Measurements from ENCODE around the gene DAPK1. TPM values are rescaled to one million over a fixed set of nuclear protein-coding genes. Genes with fewer than 3 reads are reported as not detected.

The DAPK1 gene
- total and polyA plus RNA-seq, 10 of the 15 experiments (the other 5 are each of a cell fraction or from before 2014, with no cell fraction given): 8.2 to 94.7 (median 51.6) TPM

DNA sequence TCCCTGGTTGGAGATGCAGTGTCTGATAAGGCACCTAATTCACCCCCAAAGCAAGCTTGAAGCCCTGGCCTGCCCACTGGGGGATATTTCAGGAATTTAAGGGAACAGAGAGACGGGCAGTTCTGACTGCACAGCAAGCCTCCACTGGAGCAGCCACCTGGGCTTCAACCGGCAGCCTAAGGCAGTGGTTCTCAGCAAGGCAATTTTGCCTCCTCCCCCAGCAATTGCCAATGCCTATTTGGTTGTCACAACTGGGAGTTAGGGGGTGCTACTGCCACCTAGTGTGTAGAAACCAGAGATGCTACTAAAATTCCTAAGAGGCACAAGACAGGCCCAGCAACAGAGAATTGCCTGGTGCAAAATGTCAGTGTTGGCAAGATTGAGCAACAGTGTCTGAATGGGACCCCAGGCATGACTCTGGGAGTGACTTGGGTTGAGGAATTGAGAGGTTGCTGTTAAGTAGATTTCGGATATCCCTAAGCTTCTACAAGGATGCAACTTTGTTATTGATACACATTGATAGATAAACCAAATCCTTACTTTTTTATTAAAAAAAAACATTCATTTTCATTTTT lies 169.6 kb downstream of the DAPK1 start:
- no peak overlapping the region for H3K4me2 ChIP-seq (ENCODE audit: control insufficient read depth, insufficient read depth)
- 50% methylated on average over 3 of the region's 3 CpGs for WGBS (ENCODE audit: insufficient coverage, insufficient replicate concordance, low lambda C conversion rate, missing lambda C conversion rate)
- FAIRE-seq (no peak), DNase-seq (ENCODE audit: low read depth, low spot score) (no peak), ATAC-seq (peak; percentile 53)
- POLR2A ChIA-PET: no interaction called here
- no peaks in the 10 kb centered on the region for H3K27me3 ChIP-seq (replicated peaks in 1 of 2; ENCODE audit: control insufficient read depth in 2 of 2, insufficient read depth in 2 of 2, low read length in 1 of 2)
- H3K79me2 ChIP-seq (ENCODE audit: control insufficient read depth, insufficient read depth, low read length): no peaks in the 10 kb centered on the region
- peaks cover 10% of the 10 kb centered on the region; the same call in 1 of the 3 replicates for H3K9me3 ChIP-seq (replicated peaks; ENCODE audit: control insufficient read depth, insufficient read depth, low read length)
- CTCF ChIA-PET: interaction anchor here (2.2 kb wide), 1 partner anchor 329 kb away, joined by 16 read pairs; no protein-coding TSS in a partner anchor
- H3K4me3 ChIP-seq: no peak overlapping the region
- no TSS peak for BruUV-seq (replicated peaks)
- in situ Hi-C loops (cut with MboI) (no loop called here), intact Hi-C loops (cut with micrococcal nuclease; ENCODE audit: unreplicated experiment) (no loop called here)
- no peaks in the 10 kb centered on the region for H3K4me1 ChIP-seq (ENCODE audit: control insufficient read depth, insufficient read depth, low read length)
- no peaks in the 10 kb centered on the region for H4K20me1 ChIP-seq (ENCODE audit: control insufficient read depth, insufficient read depth)
- RAD21 ChIA-PET (ENCODE audit: unreplicated experiment): interaction anchor here (2.5 kb wide), 1 partner anchor 329 kb away, joined by 6 read pairs; no protein-coding TSS in a partner anchor
- H3K9ac ChIP-seq (ENCODE audit: control insufficient read depth, insufficient read depth, low read length): no peak overlapping the region
- peaks cover 4 to 15% of the 10 kb centered on the region in 2 experiments for H3K36me3 ChIP-seq (ENCODE audit: control insufficient read depth in 2 of 2, insufficient read depth in 2 of 2, low read length in 1 of 2)
- H2AFZ ChIP-seq (ENCODE audit: control insufficient read depth, low read depth, low read length): no peak overlapping the region
- SMC1A ChIA-PET (ENCODE audit: uncharacterized antibody, unreplicated experiment): no interaction called here
- H3K27ac ChIP-seq (ENCODE audit: control insufficient read depth, insufficient read depth): no peak overlapping the region
- TF ChIP-seq, protein P1, sequence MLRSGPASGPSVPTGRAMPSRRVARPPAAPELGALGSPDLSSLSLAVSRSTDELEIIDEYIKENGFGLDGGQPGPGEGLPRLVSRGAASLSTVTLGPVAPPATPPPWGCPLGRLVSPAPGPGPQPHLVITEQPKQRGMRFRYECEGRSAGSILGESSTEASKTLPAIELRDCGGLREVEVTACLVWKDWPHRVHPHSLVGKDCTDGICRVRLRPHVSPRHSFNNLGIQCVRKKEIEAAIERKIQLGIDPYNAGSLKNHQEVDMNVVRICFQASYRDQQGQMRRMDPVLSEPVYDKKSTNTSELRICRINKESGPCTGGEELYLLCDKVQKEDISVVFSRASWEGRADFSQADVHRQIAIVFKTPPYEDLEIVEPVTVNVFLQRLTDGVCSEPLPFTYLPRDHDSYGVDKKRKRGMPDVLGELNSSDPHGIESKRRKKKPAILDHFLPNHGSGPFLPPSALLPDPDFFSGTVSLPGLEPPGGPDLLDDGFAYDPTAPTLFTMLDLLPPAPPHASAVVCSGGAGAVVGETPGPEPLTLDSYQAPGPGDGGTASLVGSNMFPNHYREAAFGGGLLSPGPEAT (IDR thresholded peaks at IDR 0.05; ENCODE audit: low read depth): no peak
- TF ChIP-seq, protein P2, sequence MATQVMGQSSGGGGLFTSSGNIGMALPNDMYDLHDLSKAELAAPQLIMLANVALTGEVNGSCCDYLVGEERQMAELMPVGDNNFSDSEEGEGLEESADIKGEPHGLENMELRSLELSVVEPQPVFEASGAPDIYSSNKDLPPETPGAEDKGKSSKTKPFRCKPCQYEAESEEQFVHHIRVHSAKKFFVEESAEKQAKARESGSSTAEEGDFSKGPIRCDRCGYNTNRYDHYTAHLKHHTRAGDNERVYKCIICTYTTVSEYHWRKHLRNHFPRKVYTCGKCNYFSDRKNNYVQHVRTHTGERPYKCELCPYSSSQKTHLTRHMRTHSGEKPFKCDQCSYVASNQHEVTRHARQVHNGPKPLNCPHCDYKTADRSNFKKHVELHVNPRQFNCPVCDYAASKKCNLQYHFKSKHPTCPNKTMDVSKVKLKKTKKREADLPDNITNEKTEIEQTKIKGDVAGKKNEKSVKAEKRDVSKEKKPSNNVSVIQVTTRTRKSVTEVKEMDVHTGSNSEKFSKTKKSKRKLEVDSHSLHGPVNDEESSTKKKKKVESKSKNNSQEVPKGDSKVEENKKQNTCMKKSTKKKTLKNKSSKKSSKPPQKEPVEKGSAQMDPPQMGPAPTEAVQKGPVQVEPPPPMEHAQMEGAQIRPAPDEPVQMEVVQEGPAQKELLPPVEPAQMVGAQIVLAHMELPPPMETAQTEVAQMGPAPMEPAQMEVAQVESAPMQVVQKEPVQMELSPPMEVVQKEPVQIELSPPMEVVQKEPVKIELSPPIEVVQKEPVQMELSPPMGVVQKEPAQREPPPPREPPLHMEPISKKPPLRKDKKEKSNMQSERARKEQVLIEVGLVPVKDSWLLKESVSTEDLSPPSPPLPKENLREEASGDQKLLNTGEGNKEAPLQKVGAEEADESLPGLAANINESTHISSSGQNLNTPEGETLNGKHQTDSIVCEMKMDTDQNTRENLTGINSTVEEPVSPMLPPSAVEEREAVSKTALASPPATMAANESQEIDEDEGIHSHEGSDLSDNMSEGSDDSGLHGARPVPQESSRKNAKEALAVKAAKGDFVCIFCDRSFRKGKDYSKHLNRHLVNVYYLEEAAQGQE (IDR thresholded peaks at IDR 0.05; ENCODE audit: low read depth, low read length): no peak
- TF ChIP-seq RAD21 (IDR thresholded peaks at IDR 0.05; ENCODE audit: insufficient read depth, low read depth, low read length) (peak; percentile 55), SREBF1 (IDR thresholded peaks at IDR 0.05; ENCODE audit: low read length) (no peak), MTA3 (IDR thresholded peaks at IDR 0.05; ENCODE audit: borderline replicate concordance, low read length) (no peak), SMC3 (IDR thresholded peaks at IDR 0.05; ENCODE audit: borderline replicate concordance, low read length) (no peak), BMI1 (IDR thresholded peaks at IDR 0.05; ENCODE audit: borderline replicate concordance) (no peak), NFXL1 (IDR thresholded peaks at IDR 0.05; ENCODE audit: borderline replicate concordance) (no peak), CBX5 (IDR thresholded peaks at IDR 0.05; ENCODE audit: low read depth) (peak; percentile 99), NFIC (IDR thresholded peaks at IDR 0.05; ENCODE audit: low read depth, low read length) (no peak)
- TF ChIP-seq, protein P3, sequence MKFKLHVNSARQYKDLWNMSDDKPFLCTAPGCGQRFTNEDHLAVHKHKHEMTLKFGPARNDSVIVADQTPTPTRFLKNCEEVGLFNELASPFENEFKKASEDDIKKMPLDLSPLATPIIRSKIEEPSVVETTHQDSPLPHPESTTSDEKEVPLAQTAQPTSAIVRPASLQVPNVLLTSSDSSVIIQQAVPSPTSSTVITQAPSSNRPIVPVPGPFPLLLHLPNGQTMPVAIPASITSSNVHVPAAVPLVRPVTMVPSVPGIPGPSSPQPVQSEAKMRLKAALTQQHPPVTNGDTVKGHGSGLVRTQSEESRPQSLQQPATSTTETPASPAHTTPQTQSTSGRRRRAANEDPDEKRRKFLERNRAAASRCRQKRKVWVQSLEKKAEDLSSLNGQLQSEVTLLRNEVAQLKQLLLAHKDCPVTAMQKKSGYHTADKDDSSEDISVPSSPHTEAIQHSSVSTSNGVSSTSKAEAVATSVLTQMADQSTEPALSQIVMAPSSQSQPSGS (IDR thresholded peaks at IDR 0.05; ENCODE audit: low read length): no peak
- TF ChIP-seq, protein P4, sequence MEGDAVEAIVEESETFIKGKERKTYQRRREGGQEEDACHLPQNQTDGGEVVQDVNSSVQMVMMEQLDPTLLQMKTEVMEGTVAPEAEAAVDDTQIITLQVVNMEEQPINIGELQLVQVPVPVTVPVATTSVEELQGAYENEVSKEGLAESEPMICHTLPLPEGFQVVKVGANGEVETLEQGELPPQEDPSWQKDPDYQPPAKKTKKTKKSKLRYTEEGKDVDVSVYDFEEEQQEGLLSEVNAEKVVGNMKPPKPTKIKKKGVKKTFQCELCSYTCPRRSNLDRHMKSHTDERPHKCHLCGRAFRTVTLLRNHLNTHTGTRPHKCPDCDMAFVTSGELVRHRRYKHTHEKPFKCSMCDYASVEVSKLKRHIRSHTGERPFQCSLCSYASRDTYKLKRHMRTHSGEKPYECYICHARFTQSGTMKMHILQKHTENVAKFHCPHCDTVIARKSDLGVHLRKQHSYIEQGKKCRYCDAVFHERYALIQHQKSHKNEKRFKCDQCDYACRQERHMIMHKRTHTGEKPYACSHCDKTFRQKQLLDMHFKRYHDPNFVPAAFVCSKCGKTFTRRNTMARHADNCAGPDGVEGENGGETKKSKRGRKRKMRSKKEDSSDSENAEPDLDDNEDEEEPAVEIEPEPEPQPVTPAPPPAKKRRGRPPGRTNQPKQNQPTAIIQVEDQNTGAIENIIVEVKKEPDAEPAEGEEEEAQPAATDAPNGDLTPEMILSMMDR (IDR thresholded peaks at IDR 0.05 in 2 of 3, conservative IDR thresholded peaks at IDR 0.05 in 1 of 3; ENCODE audit: control insufficient read depth in 2 of 3, extremely low read depth in 1 of 3, insufficient read depth in 1 of 3, low read depth in 3 of 3, low read length in 3 of 3): peak; percentile 29 to 37 (median 31); a peak in 3 of 6 replicates
- TF ChIP-seq, protein P5, sequence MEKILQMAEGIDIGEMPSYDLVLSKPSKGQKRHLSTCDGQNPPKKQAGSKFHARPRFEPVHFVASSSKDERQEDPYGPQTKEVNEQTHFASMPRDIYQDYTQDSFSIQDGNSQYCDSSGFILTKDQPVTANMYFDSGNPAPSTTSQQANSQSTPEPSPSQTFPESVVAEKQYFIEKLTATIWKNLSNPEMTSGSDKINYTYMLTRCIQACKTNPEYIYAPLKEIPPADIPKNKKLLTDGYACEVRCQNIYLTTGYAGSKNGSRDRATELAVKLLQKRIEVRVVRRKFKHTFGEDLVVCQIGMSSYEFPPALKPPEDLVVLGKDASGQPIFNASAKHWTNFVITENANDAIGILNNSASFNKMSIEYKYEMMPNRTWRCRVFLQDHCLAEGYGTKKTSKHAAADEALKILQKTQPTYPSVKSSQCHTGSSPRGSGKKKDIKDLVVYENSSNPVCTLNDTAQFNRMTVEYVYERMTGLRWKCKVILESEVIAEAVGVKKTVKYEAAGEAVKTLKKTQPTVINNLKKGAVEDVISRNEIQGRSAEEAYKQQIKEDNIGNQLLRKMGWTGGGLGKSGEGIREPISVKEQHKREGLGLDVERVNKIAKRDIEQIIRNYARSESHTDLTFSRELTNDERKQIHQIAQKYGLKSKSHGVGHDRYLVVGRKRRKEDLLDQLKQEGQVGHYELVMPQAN (conservative IDR thresholded peaks at IDR 0.05): no peak
